Measurements from ENCODE around the gene BOK.
A peak's percentile ranks its signal among the peaks of the same experiment; 100 is the strongest.
"Not testable (repeated sequence)": the region's sequence is repeated elsewhere in the genome, so short reads cannot be mapped to it uniquely, and the experiment has no call there.

Gene BOK

GRCh38 chr2:241590496-241591455 is 32.2 kb downstream of the BOK start:
- intact Hi-C loops (cut with DNase I): not testable (repeated sequence)
- DNase-seq: peak in 2 of 10 donors; percentile 50 to 67

- DNase-seq: peak in 2 of 10 donors; percentile 55 to 75
- intact Hi-C loops (cut with DNase I): no loop called here
Measured at GRCh38 chr2:241592126-241592845, 33.7 kb downstream of the BOK start.

- intact Hi-C loops (cut with DNase I): no loop called here
- peak in 2 of 10 donors; percentile 56 to 70 for DNase-seq
Measured at GRCh38 chr2:241593271-241593670, 34.7 kb downstream of the BOK start.

- peak in 1 of 10 donors; percentile 69 for DNase-seq
- intact Hi-C loops (cut with DNase I): no loop called here
Measured at GRCh38 chr2:241595600-241596140, 37.1 kb downstream of the BOK start.

- intact Hi-C loops (cut with DNase I): no loop called here
Measured at GRCh38 chr2:241597561-241597960, 39.0 kb downstream of the BOK start.

GRCh38 chr2:241598061-241598460 is 39.5 kb downstream of the BOK start:
- intact Hi-C loops (cut with DNase I): no loop called here
- DNase-seq: peak in 1 of 10 donors; percentile 54

More at GRCh38 chr2:241597561-241597960, 39.0 kb downstream of the BOK start:
- DNase-seq: peak in 1 of 10 donors; percentile 22

GRCh38 chr2:241598487-241598886 is 39.9 kb downstream of the BOK start:
- DNase-seq: peak in 1 of 10 donors; percentile 32
- intact Hi-C loops (cut with DNase I): no loop called here

- intact Hi-C loops (cut with DNase I): no loop called here
- peak in 1 of 10 donors; percentile 22 for DNase-seq
Measured at GRCh38 chr2:241599615-241600014, 41.1 kb downstream of the BOK start.

GRCh38 chr2:241601841-241602240 is 43.3 kb downstream of the BOK start:
- peak in 1 of 10 donors; percentile 74 for DNase-seq
- intact Hi-C loops (cut with DNase I): no loop called here

- intact Hi-C loops (cut with DNase I): no loop called here
Measured at GRCh38 chr2:241602720-241603119, 44.2 kb downstream of the BOK start.

GRCh38 chr2:241603686-241604085 is 45.1 kb downstream of the BOK start:
- DNase-seq: peak in 1 of 10 donors; percentile 16
- intact Hi-C loops (cut with DNase I): no loop called here

More at GRCh38 chr2:241602720-241603119, 44.2 kb downstream of the BOK start:
- DNase-seq: peak in 1 of 10 donors; percentile 78

GRCh38 chr2:241606186-241606585 is 47.6 kb downstream of the BOK start:
- intact Hi-C loops (cut with DNase I): no loop called here
- DNase-seq: peak in 1 of 10 donors; percentile 53

GRCh38 chr2:241607162-241607885 is 48.8 kb downstream of the BOK start:
- DNase-seq: peak in 1 of 10 donors; percentile 59
- intact Hi-C loops (cut with DNase I): no loop called here

- intact Hi-C loops (cut with DNase I): no loop called here
- DNase-seq: peak in 2 of 10 donors; percentile 45 to 49
Measured at GRCh38 chr2:241608881-241609280, 50.3 kb downstream of the BOK start.

- intact Hi-C loops (cut with DNase I): loop anchor here (10.0 kb wide), 1 partner anchor 105 kb away; the partner anchor contains the start of gene STK25
- peak; percentile 38 to 96 (median 66) for DNase-seq
Measured at GRCh38 chr2:241609859-241610793, 51.6 kb downstream of the BOK start.

GRCh38 chr2:241611062-241611461 is 52.5 kb downstream of the BOK start:
- intact Hi-C loops (cut with DNase I): loop anchor here (10.0 kb wide), 1 partner anchor 106 kb away; the partner anchor contains the start of gene STK25
- DNase-seq: no peak

- intact Hi-C loops (cut with DNase I): loop anchor here (10.0 kb wide), 1 partner anchor 108 kb away; the partner anchor contains the start of gene STK25
- DNase-seq: peak in 2 of 10 donors; percentile 21 to 53
Measured at GRCh38 chr2:241612156-241613016, 53.8 kb downstream of the BOK start.

Data from posterior cingulate gyrus (tissue), 11 donors.